ENCODE measurements around the gene TMBIM1. TPM values are rescaled to one million over a fixed set of nuclear protein-coding genes. Genes with fewer than 3 reads are reported as not detected.

The TMBIM1 gene, protein sequence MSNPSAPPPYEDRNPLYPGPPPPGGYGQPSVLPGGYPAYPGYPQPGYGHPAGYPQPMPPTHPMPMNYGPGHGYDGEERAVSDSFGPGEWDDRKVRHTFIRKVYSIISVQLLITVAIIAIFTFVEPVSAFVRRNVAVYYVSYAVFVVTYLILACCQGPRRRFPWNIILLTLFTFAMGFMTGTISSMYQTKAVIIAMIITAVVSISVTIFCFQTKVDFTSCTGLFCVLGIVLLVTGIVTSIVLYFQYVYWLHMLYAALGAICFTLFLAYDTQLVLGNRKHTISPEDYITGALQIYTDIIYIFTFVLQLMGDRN
- polyA plus RNA-seq (ENCODE audit: insufficient read depth in 1 of 5, insufficient read length in 5 of 5, low replicate concordance in 1 of 5), result 10 to 100 TPM; 65.6 to 79.6 (median 73.4) TPM
- long read RNA-seq, donor 1, transcript TMBIM1-201 (12 exons, 2,371 nt), result major isoform, 22 of 33 reads
- long read RNA-seq, donor 1, partial matches to known transcripts, result 10 of 33 reads
- long read RNA-seq, donor 1, other reads (novel, unspliced or antisense), result 0 of 33 reads
- long read RNA-seq, donor 2, transcript TMBIM1-201 (12 exons, 2,371 nt), result major isoform, 12 of 14 reads
- long read RNA-seq, donor 2, partial matches to known transcripts, result 0 of 14 reads
- long read RNA-seq, donor 2, other reads (novel, unspliced or antisense), result 0 of 14 reads
- long read RNA-seq, donor 3, transcript TMBIM1-201 (12 exons, 2,371 nt), result major isoform, 17 of 18 reads
- long read RNA-seq, donor 3, partial matches to known transcripts, result 0 of 18 reads
- long read RNA-seq, donor 3, other reads (novel, unspliced or antisense), result 0 of 18 reads
- long read RNA-seq, donor 4, transcript TMBIM1-201 (12 exons, 2,371 nt), result major isoform, 5 of 5 reads
- long read RNA-seq, donor 4, partial matches to known transcripts, result 0 of 5 reads
- long read RNA-seq, donor 4, other reads (novel, unspliced or antisense), result 0 of 5 reads
- long read RNA-seq, donor 5, transcript TMBIM1-201 (12 exons, 2,371 nt), result major isoform, 15 of 24 reads
- long read RNA-seq, donor 5, partial matches to known transcripts, result 5 of 24 reads
- long read RNA-seq, donor 5, other reads (novel, unspliced or antisense), result 0 of 24 reads
- long read RNA-seq, donor 6, transcript TMBIM1-201 (12 exons, 2,371 nt), result major isoform, 28 of 31 reads
- long read RNA-seq, donor 6, partial matches to known transcripts, result 0 of 31 reads
- long read RNA-seq, donor 6, other reads (novel, unspliced or antisense), result 0 of 31 reads
- long read RNA-seq, donor 7, transcript TMBIM1-201 (12 exons, 2,371 nt), result major isoform, 17 of 17 reads
- long read RNA-seq, donor 7, partial matches to known transcripts, result 0 of 17 reads
- long read RNA-seq, donor 7, other reads (novel, unspliced or antisense), result 0 of 17 reads
- long read RNA-seq, donor 8, transcript TMBIM1-201 (12 exons, 2,371 nt), result major isoform, 10 of 10 reads
- long read RNA-seq, donor 8, partial matches to known transcripts, result 0 of 10 reads
- long read RNA-seq, donor 8, other reads (novel, unspliced or antisense), result 0 of 10 reads

DNA sequence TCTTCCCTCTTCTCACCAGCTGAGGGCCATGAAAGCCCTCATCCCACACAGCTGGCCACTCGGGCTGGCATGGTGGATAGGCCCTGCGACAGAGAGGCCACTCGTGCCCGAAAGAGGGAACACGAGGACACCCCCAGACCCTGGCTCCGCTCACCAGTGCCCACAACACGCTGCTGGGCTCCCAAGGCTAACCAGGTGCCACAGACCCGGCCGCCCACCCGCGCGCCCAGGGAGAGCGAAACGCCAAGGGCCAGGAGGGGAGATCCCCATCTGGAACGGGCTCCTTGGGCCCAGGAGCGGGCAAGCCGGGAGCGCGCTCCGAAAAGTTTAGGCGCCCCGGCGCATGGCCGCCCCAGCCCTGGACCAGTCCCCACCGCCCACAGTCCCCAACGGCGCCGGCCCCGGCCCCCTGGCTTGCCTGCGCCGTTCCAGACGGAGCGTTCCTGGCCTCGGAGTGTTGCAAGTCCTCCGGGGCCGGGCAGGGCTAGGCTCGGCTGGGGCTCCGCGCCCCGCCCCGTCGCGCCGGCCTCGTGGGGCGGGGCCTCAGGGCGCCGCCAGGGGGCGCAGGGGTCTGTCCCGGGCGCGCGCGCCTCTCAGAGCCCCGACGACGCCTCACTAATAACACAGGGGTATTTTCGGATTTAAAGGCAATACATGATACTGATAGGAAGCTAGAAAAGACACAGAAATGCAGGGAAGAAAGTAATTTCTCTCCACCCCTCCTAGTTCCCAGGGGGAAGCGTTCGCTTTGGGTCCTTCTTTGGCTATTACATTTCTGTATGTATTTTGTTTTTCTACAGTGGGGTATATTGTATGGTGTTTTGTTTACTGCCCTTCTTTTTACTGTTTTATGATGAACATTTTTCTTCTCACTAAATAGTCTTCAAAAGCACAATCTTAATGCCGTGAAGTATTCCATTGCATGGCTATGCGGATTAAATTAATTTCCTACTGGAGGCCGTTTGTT, at the start of gene TMBIM1:
Gene TMBIM1, minus strand, starts transcription at position 456 of the 967 bp plus-strand sequence. CDS start 10,362 bp downstream, outside the sequence.
- peak; percentile 75 to 78 for DNase-seq

DNA sequence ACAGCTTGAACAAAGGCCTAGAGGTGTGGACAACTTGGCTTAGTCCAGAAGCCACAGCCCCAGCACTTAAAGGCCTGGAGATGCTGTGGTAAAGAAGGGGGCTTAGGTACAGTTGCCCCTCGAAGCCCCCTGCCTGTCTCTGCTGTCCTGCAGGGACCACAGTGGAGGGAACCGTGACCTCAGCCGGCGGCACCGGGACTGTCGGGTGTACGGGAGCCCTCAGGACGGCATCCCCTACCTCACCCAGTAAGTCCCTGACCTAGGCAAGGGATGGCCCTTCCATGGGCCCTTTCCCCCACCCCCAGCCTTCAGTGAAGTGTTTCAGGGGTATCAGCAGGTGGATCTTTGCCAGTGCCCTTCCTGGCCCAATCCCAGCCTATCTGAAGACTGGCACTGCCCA, 49.1 kb upstream of the TMBIM1 start:
- no peak for DNase-seq

DNA sequence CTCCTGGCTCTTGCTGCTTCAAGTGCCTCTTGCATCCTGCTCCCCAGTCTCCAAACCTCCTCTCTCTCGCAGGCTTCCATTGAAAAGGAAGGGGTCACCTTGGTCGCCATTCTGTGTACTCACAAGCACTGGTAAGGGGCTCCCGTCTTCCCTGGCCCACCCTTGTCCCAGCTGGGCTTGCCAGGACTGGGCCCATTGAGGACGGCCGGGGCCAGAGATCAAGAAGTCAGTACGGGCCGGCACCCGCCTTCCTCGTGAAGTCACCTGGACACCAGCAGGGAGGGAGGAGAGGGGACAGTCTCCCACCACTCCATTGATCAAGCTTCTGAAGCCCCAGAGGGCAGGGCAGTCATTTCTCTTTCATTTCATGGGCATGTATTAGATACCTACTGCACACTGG, 48.4 kb upstream of the TMBIM1 start:
- no peak for DNase-seq

DNA sequence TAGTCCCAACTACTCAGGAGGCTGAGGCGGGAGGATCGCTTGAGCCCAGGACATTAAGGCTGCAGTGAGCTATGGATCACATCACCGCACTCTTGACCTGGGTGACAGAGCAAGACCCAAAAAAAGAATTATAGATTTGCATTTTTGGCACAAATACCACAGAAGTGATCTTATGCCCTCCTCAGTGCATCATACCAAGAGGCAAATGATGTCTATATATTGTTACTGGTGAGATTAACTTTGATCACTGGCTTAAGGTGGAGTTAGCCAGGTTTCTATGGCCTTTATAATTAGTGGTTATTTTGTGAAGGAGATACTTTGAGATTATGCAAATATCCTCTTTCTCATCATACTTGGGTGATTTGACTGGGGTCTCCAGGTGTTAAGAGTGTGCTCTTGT, 42.2 kb upstream of the TMBIM1 start:
- no peak for DNase-seq

DNA sequence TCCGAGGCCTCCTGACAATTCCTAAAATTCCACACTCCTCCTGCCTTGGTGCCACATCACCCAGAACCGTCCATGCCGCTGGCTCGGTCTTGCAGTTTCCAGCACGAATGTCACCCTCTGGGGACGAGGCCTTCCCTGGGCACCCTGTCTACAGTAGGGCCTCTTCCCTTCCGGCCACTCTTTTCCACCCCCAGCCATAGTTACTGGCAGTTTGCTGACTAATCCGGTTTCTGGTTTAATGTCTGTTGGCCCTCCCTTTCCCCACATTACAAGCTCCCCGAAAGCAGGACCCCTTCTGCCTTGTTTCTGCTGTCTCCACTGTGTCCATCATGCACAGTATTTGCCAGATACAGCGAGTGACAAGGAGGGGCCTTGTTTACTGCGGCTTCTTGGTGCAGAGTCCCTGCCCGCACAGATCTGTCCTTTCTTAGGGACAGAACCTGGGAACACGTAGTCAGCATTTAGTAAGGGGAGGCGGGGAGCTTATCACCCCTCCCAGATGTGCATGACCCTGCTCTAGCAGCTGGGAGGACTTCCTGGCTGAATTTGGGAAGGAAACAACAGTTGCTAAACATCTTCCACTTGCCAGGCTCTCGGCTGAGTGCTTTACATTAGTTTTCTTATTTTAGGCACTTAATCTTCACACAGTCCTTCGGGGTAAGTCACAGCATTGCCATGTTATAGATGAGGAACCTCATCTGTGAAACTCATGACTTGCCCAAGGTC, 40.8 kb upstream of the TMBIM1 start:
- DNase-seq, result peak in 1 of 2 donors; percentile 54

DNA sequence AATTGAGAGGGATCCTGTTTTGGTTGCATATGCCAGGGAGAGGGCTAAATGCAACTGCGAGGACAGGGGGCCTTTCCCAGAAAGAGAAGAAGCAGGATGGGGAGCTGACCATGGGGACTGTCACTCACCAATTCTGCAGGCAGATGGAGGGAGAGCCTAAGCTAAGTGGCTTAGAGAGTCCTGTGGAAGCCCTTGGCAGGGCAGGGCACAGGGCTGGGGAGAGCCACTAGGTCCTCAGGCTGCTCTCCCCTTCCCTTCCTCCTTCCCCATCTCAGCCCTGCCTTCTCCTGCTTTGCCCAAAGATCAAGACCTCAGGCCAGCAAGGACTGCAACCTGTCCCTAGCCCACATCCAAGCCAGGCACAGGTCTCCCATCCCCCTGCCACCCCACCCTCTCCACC, 40.0 kb upstream of the TMBIM1 start:
- no peak for DNase-seq

DNA sequence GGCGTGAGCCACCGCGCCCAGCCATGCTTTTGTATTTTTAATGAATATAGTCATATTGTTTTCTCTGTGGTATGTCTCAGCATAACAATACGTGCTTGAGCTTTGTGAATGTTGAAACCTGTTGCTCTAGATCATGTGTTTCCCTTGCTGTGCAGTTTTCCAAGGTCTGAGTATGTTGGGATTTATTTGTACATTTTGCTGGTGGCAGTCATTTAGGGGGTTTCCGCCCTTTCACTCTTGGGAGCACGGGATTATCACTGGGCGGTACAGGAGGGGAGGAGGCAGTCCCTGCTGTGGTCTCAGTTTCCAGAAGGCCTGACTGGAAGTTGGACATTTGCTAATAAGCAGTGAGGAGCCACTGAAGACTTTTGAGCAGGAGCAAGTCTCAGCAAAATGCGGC, 39.4 kb upstream of the TMBIM1 start:
- DNase-seq, result no peak

DNA sequence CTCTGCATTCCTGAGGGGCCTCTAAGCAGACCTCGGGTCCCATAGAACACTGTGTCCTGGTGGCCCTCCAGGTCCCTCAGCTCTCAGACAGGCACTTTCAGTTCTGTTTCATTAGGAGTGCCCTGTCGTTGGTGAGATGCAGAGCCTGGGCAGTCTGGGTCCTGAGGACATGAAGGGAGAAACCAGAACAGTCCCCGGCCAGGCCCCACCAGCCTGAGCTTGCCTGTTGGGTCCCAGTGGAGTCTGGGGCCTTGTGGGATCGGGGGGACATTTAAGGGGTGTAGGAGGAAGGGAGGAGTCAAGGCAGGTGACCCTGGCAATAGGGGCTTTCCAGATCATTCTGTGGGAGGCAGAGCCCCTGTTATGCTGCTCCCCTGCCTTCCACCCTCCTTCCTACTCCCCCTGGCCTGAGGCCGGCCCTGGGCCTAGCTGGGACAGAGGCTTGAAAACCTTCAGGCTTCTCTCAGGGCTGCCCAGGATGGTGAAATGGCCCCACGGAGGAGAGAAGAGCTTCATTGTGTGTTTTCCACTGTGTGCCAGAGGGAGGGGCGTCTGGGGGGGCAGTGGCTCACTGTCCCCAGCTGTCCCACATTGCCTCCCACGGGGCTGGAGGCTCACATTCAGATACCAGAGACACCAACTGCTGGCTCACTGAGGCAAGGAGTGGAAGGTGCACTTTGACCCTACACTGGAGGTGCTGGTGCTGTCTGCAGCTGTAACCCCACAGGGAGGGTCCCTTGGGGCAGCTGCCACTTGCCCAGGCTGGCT, 37.7 kb upstream of the TMBIM1 start:
- no peak for DNase-seq

DNA sequence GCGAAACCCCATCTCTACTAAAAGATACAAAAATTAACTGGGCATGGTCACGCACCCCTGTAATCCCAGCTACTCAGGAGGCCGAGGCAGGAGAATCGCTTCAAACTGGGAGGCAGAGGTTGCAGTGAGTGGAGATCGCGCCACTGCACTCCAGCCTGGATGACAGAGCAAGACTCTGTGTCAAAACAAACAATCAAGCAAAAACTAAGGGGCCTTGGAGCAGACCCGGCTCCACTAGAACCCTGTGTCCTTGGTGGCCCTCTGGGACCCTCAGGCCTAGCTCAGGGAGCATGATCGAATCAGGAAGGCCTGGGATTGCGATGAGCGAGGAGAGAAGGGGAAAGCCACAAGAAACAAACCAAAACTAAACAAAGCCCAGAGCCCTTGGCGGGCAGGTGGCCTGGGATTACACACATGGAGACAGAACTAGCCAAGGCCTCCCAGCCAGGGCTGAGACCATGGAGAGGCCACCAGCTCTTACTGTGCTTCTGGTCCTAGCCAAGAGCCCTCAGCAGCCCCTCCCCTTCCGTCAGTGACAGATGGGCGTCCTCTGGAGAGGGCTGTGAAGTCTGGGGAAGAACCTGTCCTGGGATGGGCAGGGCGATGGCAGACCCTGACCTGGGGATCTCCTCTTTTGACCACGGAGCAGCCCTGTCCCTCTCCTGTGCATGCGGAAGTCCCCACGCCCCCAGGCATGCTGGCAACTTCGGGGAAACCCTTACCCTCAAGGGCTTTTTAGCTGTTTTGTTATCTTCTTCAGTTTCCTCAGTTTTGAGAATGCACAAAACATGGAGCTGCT, 36.9 kb upstream of the TMBIM1 start:
- no peak for DNase-seq

DNA sequence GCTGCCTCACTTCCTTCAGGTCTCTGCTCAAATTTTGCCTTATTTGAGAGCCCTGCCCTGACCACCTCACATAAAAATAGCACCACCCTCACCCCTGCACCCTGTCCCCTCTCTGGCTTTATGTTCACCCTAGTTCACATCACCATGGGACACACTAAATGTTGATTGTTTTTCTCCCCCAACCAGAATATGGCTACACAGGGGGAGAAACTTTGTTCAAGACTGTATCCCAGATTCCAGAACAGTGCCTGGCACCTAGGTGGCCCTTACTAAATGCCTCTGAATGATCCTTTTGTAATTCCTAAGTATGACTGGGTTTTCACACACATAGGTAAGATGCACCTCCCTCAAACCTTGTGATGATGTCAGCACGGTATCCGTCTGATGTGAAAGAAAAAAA, 36.0 kb upstream of the TMBIM1 start:
- no peak for DNase-seq

DNA sequence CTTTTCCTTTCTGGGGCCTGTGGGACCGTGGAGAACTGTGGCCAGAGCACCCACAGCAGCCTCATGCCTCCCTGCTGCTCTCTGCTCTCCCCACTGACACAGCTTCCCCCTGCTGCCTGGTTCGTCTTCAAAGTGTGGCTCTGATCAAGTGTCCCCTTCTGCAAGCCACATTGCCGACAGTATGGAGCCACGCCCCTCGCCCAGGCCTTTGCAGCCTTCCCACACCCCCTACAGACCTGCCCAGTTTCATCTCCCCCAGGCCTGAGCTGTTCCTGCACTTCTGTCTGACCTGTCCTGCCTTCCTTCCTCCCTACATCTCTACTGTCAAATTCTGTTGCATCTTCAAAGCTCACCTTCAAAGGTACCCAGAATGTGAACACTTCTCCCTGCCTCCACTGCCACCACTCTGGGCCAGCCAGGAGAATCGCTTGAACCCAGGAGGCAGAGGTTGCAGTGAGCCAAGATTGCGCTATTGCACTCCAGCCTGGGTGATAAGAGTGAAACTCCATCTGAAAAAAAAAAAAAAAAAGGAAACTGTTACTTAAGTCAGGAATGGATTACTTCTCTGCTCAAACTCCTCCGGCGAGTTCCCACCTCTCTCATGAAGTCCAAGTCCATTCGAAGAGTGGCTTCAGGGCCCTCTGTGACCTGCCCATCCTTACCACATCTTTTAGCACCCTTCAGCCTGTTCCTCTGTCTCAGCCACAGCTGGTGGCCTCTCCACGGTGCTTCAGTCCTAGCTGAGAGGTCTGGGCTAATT, 35.3 kb upstream of the TMBIM1 start:
- DNase-seq, result no peak

DNA sequence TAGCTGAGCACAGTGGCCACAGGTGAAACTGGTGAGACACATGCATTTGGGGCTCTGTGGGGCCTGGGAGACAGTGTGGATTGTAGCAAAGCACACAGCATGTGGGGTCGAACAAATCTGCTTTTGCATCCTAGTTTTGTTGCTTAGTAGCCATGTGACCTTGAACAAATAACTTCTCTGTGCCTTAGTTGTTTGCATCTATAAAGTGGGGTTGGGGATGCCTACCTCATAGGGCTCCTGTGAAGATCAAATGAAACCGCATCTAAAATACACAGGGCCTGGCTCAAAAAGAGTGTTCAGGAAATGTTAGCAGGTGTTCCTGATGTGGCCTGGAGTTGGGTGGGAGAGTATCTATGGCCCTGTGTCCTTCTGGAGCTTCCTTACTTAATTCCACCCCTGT, 34.0 kb upstream of the TMBIM1 start:
- no peak for DNase-seq

DNA sequence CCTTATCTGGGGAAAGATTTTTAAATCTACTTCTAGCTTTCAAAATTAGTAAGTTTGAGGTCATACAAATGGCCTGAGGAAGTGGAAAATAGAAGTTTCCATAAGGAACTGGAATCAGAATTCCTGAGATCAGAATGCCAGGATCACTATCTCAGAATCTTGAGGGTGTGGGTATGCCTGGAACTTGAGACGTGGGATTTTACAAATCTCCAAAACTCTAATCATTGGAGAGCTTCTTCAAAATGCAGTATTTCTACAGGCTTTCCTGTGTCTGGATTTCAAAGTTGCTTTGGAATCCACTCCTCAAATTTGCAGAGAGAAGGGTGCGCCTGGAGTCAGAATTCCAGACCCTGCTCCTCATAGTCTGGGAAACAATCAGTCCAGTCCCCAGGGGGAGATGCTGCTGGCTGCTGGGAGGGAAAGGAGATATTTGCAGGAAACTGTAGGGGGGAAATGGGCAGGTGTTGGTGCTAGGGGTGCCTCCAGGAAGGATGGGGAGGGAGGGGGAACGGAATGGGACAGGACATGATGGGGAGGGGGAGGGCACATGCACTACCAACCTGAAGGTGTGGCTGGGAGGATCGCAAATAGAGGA, 33.4 kb upstream of the TMBIM1 start:
- no peak for DNase-seq

DNA sequence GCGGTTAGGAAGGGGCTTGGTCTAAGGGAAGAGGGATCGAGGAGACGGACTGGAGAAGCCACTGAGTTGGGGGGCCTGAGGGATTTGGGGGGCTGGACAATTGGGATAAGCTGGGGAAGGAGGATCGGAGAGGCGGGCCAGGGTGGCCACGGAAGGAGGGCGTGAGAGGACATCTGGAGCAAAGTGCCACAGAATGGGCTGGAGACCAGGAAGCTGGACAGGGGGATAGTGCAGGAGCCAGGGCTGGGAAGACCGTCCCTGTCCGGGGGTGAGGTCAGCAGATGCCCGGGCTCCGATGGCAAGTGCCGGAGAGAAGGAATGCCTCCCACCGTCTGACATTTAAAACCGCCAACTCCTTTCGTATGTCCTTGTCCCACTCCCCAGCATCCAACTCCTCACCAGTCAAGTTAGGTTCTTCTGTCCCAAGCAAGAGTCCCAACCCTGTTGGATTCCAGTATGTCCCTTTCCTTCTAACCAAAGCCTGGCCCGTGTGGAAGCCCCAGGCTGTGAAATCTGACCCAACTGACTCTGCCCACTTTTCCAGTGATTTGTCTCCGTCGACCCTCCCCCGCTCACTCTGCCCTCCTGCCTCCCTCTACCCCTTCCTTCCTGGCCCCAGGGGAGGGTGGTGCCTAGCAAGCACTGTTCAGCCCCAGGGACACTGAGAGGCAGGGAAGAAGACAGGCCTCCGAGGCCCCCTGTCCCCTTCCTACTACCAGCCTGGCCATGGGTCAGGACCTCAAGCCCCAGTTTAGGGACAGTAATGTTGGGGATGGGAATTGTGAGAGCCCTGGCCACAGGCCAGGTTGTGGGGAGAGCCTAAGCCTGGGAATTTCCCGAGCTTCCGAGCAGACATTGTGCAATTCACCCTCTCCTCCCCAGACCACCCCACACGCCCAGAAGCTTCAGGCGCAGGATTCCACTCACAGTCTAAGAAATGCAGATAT, 31.5 kb upstream of the TMBIM1 start:
- DNase-seq, result peak; percentile 75 to 84

DNA sequence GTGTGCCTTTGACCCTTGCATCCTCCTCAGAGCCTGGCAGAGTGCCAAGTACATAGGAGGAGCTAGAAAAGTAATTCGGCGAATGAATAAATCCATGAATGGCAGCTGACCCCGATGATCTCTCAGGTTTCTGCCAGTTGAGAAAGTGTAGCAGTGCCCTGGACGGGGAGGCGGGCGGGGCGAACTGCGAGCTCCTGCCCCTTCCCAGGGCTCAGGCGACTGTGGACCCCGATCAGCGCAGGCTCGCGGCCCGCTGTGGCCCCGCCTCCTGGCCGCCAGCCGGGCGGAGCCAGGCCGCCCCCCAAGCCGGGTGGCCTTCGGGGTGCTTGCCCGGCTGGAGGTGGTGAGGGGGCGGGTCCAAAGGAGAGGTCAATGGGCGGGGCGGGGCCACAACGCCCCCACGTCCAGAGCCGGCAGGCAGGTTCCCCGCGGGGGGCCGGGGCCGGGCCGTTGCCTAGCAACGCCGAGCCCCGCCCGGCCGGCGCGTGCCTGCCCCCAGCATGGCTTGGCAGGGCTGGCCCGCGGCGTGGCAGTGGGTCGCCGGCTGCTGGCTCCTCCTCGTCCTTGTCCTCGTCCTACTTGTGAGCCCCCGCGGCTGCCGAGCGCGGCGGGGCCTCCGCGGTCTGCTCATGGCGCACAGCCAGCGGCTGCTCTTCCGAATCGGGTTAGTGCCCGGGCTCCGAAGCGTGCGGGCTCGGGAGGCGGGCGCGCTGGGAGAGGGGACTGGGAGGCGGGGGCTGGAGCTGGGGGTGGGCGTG, 30.6 kb upstream of the TMBIM1 start:
- DNase-seq, result peak; percentile 91 to 93

All from right lung (tissue), 10 donors.